SK-N-SH (cell line): ENCODE measurements around the gene DGLUCY. TPM values are rescaled to one million over a fixed set of nuclear protein-coding genes. Genes with fewer than 3 reads are reported as not detected.

Experiments used
- CTCF ChIA-PET: fragments of 300-600, 350-600 bp; formaldehyde crosslinking; extraction: SDS; loops from one replicate; lab custom pipeline; 2021; lab: Yijun Ruan, JAX
- POLR2A ChIA-PET: fragments of 350-600 bp; sonication (Branson Sonifier 250); formaldehyde crosslinking; extraction: SDS; loops from one replicate; lab custom pipeline; 2020; ENCODE audit warnings: antibody characterized with exemption, inconsistent platforms; lab: Yijun Ruan, JAX
- DNase-seq: peaks from one replicate; pipeline ENCODE4 v3.0.0; 2012
- H2AFZ ChIP-seq: fragments of 200-600 bp; sonication (generic); 2 replicates; pipeline ENCODE4 v1.8.1; 2016; ENCODE audit warnings: antibody characterized with exemption, mild to moderate bottlenecking, low read depth
- H3F3A ChIP-seq: fragments of 200-600 bp; sonication (generic); replicated peaks from 2 replicates; pipeline ENCODE3; 2016; ENCODE audit warnings: antibody characterized with exemption, mild to moderate bottlenecking; ENCODE audit not compliant: insufficient read depth
- H3K27ac ChIP-seq, 2 experiments: fragments of 200-500 bp in 1 of 2; fragments of 200-600 bp in 1 of 2; sonication (Bioruptor generic) in 1 of 2; sonication (generic), shearing (Covaris generic) in 1 of 2; 2 replicates each; pipeline versions ENCODE4 v1.5.1 to v1.6.1; 2014 to 2016; ENCODE audit warnings: low read depth in 2 of 2, inconsistent platforms in 1 of 2, low read length in 1 of 2, mild to moderate bottlenecking in 1 of 2, mixed read lengths in 1 of 2
- H3K27me3 ChIP-seq: fragments of 200-600 bp; sonication (generic), shearing (Covaris generic); 2 replicates; pipeline ENCODE4 v1.6.1; 2016; ENCODE audit warnings: mixed run types; ENCODE audit not compliant: insufficient read depth
- H3K36me3 ChIP-seq, 2 experiments: fragments of 200-500 bp in 1 of 2; fragments of 200-600 bp in 1 of 2; sonication (Bioruptor generic) in 1 of 2; sonication (generic) in 1 of 2; replicated peaks in 1 of 2; 2 replicates each; pipeline versions ENCODE3 to v1.5.1; 2014 to 2016; ENCODE audit warnings: low read length in 1 of 2, mild to moderate bottlenecking in 1 of 2; ENCODE audit not compliant: insufficient read depth in 2 of 2, control insufficient read depth in 1 of 2
- H3K4me1 ChIP-seq, 2 experiments: fragments of 200-500 bp in 1 of 2; fragments of 200-600 bp in 1 of 2; sonication (Bioruptor generic) in 1 of 2; sonication (generic), shearing (Covaris generic) in 1 of 2; 2 replicates each; pipeline versions ENCODE4 v1.5.1 to v1.6.1; 2014 to 2016; ENCODE audit warnings: low read depth in 1 of 2, low read length in 1 of 2, mixed run types in 1 of 2; ENCODE audit not compliant: insufficient read depth in 2 of 2, control insufficient read depth in 1 of 2
- H3K4me2 ChIP-seq: fragments of 200-600 bp; sonication (generic), shearing (Covaris generic); 2 replicates; pipeline ENCODE4 v1.6.1; 2017; ENCODE audit warnings: mixed run types
- H3K4me3 ChIP-seq, 2 experiments: fragments of 200-500 bp in 1 of 2; fragments of 200-600 bp in 1 of 2; sonication (Bioruptor generic) in 1 of 2; sonication (generic), shearing (Covaris generic) in 1 of 2; 2 replicates each; pipeline versions ENCODE4 v1.5.1 to v1.8.1; 2014 to 2016; ENCODE audit warnings: low read depth in 2 of 2, inconsistent platforms in 1 of 2, low read length in 1 of 2, mild to moderate bottlenecking in 1 of 2, mixed read lengths in 1 of 2, moderate library complexity in 1 of 2
- H3K79me2 ChIP-seq: fragments of 200-600 bp; sonication (generic); 2 replicates; pipeline ENCODE4 v1.8.1; 2017; ENCODE audit warnings: mild to moderate bottlenecking; ENCODE audit not compliant: insufficient read depth
- H3K9ac ChIP-seq: fragments of 200-600 bp; sonication (generic); 2 replicates; pipeline ENCODE4 v1.6.1; 2017; ENCODE audit warnings: mixed run types
- H3K9me2 ChIP-seq: fragments of 200-600 bp; sonication (generic); 2 replicates; pipeline ENCODE4 v1.6.1; 2017; ENCODE audit warnings: mixed run types
- H3K9me3 ChIP-seq: fragments of 200-600 bp; sonication (generic); 2 replicates; pipeline ENCODE4 v1.6.1; 2017; ENCODE audit warnings: mixed run types, mild to moderate bottlenecking, moderate library complexity
- H4K20me1 ChIP-seq: fragments of 200-600 bp; sonication (generic); 2 replicates; pipeline ENCODE4 v1.6.1; 2017; ENCODE audit warnings: mild to moderate bottlenecking, mixed run types; ENCODE audit not compliant: insufficient read depth
- CTCF ChIP-seq: fragments of 200-600 bp; sonication (generic); IDR thresholded peaks from 2 replicates; pipeline ENCODE4 v1.6.1; 2017; ENCODE audit warnings: antibody characterized with exemption, mild to moderate bottlenecking, moderate library complexity
- ELF1 ChIP-seq: IDR thresholded peaks from 2 replicates; pipeline ENCODE4 v1.4.0; 2012
- EP300 ChIP-seq, 2 experiments: IDR thresholded peaks; 2 replicates each; pipeline versions ENCODE4 v1.4.0 to v1.6.1; 2012; ENCODE audit warnings: borderline replicate concordance in 1 of 2, low read depth in 1 of 2, low read length in 1 of 2
- FOXJ3 ChIP-seq: sonication (generic); formaldehyde crosslinking; IDR thresholded peaks from 2 replicates; pipeline ENCODE4 v1.5.1; 2020; ENCODE audit warnings: mild to moderate bottlenecking, missing genetic modification reagents
- GABPA ChIP-seq: IDR thresholded peaks from 2 replicates; pipeline ENCODE4 v1.4.0; 2012; ENCODE audit warnings: low read depth, mild to moderate bottlenecking
- GATA2 ChIP-seq: sonication (generic); formaldehyde crosslinking; IDR thresholded peaks from 2 replicates; pipeline ENCODE4 v1.5.0; 2020; ENCODE audit warnings: mild to moderate bottlenecking, missing genetic modification reagents
- IRF3 ChIP-seq: fragments of 150-350 bp; IDR thresholded peaks from 2 replicates; pipeline ENCODE4 v1.6.1; 2016; ENCODE audit warnings: mild to moderate bottlenecking, low read depth, low read length
- MEF2A ChIP-seq: IDR thresholded peaks from 2 replicates; pipeline ENCODE4 v1.4.0; 2012; ENCODE audit warnings: low read depth, borderline replicate concordance
- MXI1 ChIP-seq: IDR thresholded peaks from 2 replicates; pipeline ENCODE4 v1.6.1; 2012; ENCODE audit warnings: mild to moderate bottlenecking, low read depth, low read length, improper control_type of control experiment
- NFIC ChIP-seq: IDR thresholded peaks from 2 replicates; pipeline ENCODE4 v1.4.0; 2012; ENCODE audit warnings: borderline replicate concordance
- PBX3 ChIP-seq: IDR thresholded peaks from 2 replicates; pipeline ENCODE4; 2012
- RCOR1 ChIP-seq: fragments of 150-350 bp; IDR thresholded peaks from 2 replicates; pipeline ENCODE4 v1.6.1; 2017; ENCODE audit warnings: antibody characterized with exemption, low read length
- REST ChIP-seq: IDR thresholded peaks from 2 replicates; pipeline ENCODE4 v1.6.1; 2012; ENCODE audit warnings: mild to moderate bottlenecking, low read depth, low read length, moderate library complexity
- RFX5 ChIP-seq: IDR thresholded peaks from 2 replicates; pipeline ENCODE4 v1.6.1; 2012; ENCODE audit warnings: mild to moderate bottlenecking, improper control_type of control experiment, low read length
- SIN3A ChIP-seq: IDR thresholded peaks from 2 replicates; pipeline ENCODE4 v1.6.1; 2012; ENCODE audit warnings: low read depth, mild to moderate bottlenecking, low read length, moderate library complexity, borderline replicate concordance
- SMC3 ChIP-seq: IDR thresholded peaks from 2 replicates; pipeline ENCODE4 v1.6.1; 2012; ENCODE audit warnings: low read depth, low read length, improper control_type of control experiment
- TAF1 ChIP-seq: IDR thresholded peaks from 2 replicates; pipeline ENCODE4 v1.6.1; 2012; ENCODE audit warnings: low read depth, mild to moderate bottlenecking, low read length, moderate library complexity, borderline replicate concordance
- USF1 ChIP-seq: IDR thresholded peaks from 2 replicates; pipeline ENCODE4 v1.4.0; 2012; ENCODE audit warnings: low read depth, borderline replicate concordance
- USF2 ChIP-seq: fragments of 150-350 bp; IDR thresholded peaks from 2 replicates; pipeline ENCODE4 v1.6.1; 2017; ENCODE audit warnings: antibody characterized with exemption, low read length, low read depth, borderline replicate concordance
- ZBTB33 ChIP-seq: IDR thresholded peaks from 2 replicates; pipeline ENCODE4 v1.4.0; 2012; ENCODE audit warnings: low read depth, borderline replicate concordance
- WGBS: methylation state at CpG from one replicate; pipeline ENCODE4 v1.1.6; 2017; ENCODE audit warnings: low lambda C conversion rate; 5-methylcytosine and 5-hydroxymethylcytosine counted together
- polyA plus RNA-seq, 3 experiments: library from polyadenylated mRNA; depleted of rRNA; stranded (reverse); fragments of >200 nt; gene quantifications; 2 replicates each; pipeline ENCODE4 v1.2.3, GENCODE V29; 2012

The DGLUCY gene
- polyA plus RNA-seq, 1 of the 3 experiments (the other 2 are of a cell fraction), result 17.2 TPM

GRCh38 chr14:91221270-91221669 is 107.4 kb downstream of the DGLUCY start:
- POLR2A ChIA-PET, result no interaction called here
- H3K27me3 ChIP-seq, result no peaks in the 10 kb centered on the region
- H4K20me1 ChIP-seq, result no peaks in the 10 kb centered on the region
- no peaks in the 10 kb centered on the region for H3F3A ChIP-seq
- H3K9me3 ChIP-seq, result no peaks in the 10 kb centered on the region
- no peak for DNase-seq
- WGBS, result 97% methylated on average over 1 of the region's 1 CpG
- CTCF ChIA-PET, result no interaction called here
- peaks cover 0 to 5% of the 10 kb centered on the region in 2 experiments for H3K36me3 ChIP-seq
- H3K79me2 ChIP-seq, result no peaks in the 10 kb centered on the region
- no peaks in the 10 kb centered on the region; a peak in 1 of 4 replicates for H3K4me1 ChIP-seq
- H3K4me3 ChIP-seq, result no peak overlapping the region
- H2AFZ ChIP-seq, result no peak overlapping the region
- no peak overlapping the region for H3K27ac ChIP-seq
- TF ChIP-seq MEF2A (no peak), RFX5 (no peak), SIN3A (no peak), GATA2 (CRISPR knock-in tag) (no peak), PBX3 (no peak), NFIC (no peak), TAF1 (no peak), MXI1 (no peak), GABPA (no peak), RCOR1 (no peak), EP300 (IDR thresholded peaks at IDR 0.05; ENCODE audit: borderline replicate concordance in 1 of 2, low read depth in 1 of 2, low read length in 1 of 2) (no peak), REST (no peak), ZBTB33 (no peak), SMC3 (no peak), USF2 (no peak), USF1 (no peak), IRF3 (no peak), ELF1 (no peak), FOXJ3 (CRISPR knock-in tag) (no peak), CTCF (no peak)
- H3K9me2 ChIP-seq, result no peaks in the 10 kb centered on the region
- no peak overlapping the region for H3K9ac ChIP-seq
- no peak overlapping the region for H3K4me2 ChIP-seq
